Upper lobe of left lung (tissue), 4 donors: ENCODE measurements around the gene ATF6.
"Not testable (repeated sequence)": the region's sequence is repeated elsewhere in the genome, so short reads cannot be mapped to it uniquely, and the experiment has no call there.

Experiments
- EP300 ChIP-seq, 4 donors: sonication (generic); formaldehyde crosslinking; IDR thresholded peaks; one replicate each; pipeline ENCODE4 v1.5.1; 2017; ENCODE audit warnings: antibody characterized with exemption in 4 of 4, control low read depth in 2 of 4
- POLR2A ChIP-seq, 4 donors: fragments of 450-650 bp; IDR thresholded peaks; one replicate each; pipeline ENCODE4 v1.5.1; 2016 to 2017; ENCODE audit warnings: antibody characterized with exemption in 4 of 4, mild to moderate bottlenecking in 2 of 4
- POLR2AphosphoS5 ChIP-seq, 2 donors: sonication (generic); formaldehyde crosslinking; IDR thresholded peaks; one replicate each; pipeline ENCODE4 v1.5.1; 2017; ENCODE audit warnings: antibody characterized with exemption in 2 of 2
- TF ChIP-seq, protein P1 (sequence below), 6 experiments: fragments of 450-650 bp in 4 of 6; fragments of 200-600 bp in 2 of 6; sonication (generic) in 2 of 6; IDR thresholded peaks; one replicate each; pipeline ENCODE4 v1.5.1; 2016 to 2019; ENCODE audit warnings: antibody characterized with exemption in 6 of 6

DNA sequence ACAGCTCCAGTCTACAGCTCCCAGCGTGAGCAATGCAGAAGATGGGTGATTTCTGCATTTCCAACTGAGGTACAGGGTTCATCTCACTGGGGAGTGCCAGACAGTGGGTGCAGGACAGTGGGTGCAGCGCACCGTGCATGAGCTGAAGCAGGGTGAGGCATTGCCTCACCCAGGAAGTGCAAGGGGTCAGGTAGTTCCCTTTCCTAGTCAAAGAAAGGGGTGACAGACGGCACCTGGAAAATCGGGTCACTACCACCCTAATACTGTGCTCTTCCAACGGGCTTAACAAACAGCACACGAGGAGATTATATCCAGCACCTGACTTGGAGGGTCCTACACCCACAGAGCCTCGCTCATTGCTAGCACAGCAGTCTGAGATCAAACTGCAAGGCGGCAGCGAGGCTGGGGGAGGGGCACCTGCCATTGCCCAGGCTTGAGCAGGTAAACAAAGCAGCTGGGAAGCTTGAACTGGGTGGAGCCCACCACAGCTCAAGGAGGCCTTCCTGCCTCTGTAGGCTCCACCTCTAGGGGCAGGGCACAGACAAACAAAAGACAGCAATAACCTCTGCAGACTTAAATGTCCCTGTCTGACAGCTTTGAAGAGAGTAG lies 66.3 kb downstream of the ATF6 start:
- not testable (repeated sequence) for TF ChIP-seq POLR2AphosphoS5, POLR2A, EP300 (IDR thresholded peaks at IDR 0.05)
- TF ChIP-seq, protein P1, sequence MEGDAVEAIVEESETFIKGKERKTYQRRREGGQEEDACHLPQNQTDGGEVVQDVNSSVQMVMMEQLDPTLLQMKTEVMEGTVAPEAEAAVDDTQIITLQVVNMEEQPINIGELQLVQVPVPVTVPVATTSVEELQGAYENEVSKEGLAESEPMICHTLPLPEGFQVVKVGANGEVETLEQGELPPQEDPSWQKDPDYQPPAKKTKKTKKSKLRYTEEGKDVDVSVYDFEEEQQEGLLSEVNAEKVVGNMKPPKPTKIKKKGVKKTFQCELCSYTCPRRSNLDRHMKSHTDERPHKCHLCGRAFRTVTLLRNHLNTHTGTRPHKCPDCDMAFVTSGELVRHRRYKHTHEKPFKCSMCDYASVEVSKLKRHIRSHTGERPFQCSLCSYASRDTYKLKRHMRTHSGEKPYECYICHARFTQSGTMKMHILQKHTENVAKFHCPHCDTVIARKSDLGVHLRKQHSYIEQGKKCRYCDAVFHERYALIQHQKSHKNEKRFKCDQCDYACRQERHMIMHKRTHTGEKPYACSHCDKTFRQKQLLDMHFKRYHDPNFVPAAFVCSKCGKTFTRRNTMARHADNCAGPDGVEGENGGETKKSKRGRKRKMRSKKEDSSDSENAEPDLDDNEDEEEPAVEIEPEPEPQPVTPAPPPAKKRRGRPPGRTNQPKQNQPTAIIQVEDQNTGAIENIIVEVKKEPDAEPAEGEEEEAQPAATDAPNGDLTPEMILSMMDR (IDR thresholded peaks at IDR 0.05): not testable (repeated sequence)
